HG03108 (cell line): ENCODE data around the gene TLX1.

ENCODE experiments used
- ATAC-seq: cut with Tn5 transposase; IDR thresholded peaks from one replicate; pipeline ENCODE4 v1.9.1; 2021; ENCODE audit warnings: moderate library complexity; ENCODE audit not compliant: unreplicated experiment

TLX1 gene

DNA sequence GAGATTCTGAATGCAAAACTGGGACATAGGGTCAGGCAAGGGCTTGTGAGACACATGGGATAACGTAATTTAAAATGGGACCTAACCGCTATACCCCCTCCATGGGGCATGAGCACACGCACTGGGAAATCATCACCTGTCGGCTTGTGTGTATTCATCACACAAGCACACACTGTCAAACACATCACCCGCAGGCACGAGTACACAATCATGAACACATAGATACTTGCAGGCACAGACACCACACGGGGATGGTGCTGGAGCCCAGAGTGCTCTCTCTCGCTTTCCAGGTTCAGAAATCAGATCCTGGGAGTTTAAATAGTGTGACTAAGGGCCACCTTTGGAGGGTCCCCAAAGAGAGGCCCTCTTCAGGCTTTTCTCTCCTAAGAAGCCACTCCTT is 19.6 kb upstream of the TLX1 start:
- no peak for ATAC-seq

DNA sequence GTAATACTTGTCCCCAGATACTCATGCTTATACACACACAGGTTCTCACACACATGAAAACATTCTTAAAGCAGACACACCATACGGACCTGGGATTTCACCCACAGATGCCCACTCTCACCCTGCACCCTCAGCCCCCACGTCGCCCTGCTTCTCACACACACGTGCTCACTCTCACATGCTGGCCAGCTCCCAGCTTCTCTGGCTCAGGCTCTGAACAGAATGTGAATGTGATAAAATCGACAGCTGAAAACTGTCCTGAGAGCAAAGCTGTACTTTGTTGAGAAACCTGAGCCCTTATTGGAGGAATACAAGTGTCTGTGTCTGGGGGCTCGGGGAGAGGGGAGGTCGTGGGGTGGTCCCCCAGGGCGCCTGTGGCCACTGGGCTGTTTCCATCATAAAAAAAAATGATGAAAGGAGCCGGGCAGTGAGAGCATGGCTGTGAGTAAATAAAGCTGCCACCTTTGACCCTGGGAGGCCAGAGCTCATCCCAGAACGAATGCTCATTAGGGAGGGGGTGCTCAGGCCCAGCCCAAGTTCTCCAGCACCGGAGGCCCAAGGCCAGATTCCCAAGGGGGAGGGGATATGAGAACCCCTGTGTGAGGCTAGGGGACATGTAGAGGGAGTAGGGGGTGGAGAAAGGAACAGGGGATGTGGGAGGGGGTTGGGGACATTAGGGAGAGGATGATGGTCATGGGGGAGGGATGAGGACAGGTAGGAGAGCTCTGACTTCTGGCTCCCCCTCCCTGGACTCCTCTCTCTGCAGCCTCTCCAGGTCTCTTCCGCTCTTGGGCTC is 18.1 kb upstream of the TLX1 start:
- no peak for ATAC-seq

DNA sequence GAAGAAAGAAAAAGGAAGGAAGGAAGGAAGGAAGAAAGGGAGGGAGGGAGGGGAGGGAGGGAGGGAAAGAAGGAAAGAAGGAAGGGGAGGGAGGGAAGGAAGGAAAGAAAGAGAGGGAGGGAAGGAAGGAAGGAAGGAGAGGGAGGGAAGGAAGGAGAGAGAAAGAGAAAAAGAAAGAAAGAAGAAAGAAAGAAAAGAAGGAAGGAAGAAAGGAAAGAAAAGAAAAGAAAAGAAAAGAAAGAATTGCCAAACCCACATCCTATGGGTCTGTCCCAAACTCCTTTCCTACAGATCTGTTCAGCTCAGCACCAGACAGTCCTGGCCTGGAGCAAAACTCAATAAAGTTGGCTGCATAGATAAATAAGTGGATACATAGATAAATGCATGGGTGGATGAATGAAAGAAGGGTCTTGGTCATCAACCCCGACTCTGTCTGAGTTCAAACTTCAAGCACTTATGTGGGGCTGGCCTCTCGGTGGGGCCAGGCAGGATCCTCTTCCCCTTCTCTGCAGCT is 17.2 kb upstream of the TLX1 start:
- no peak for ATAC-seq

- no peak for ATAC-seq
These were observed 16.5 kb upstream of the TLX1 start for GRCh38 chr10:101114646-101115045.

DNA sequence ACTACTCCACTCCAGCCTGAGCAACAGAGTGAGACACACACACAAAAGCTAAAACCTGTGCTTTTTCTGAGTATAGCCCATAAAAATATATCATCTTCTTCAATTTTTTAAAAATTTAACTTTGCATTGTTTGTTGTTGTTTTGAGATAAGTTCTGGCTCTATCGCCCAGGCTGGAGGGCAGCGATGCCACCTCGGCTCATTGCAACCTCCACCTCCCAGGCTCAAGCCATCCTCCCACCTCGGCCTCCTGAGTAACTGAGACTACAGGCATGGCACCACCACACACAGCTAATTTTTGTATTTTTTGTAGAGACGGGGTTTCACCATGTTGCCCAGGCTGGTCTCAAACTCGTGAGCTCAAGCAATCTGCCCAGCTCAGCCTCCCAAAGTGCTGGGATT is 14.3 kb upstream of the TLX1 start:
- ATAC-seq: no peak

- no peak for ATAC-seq
These were observed 13.1 kb upstream of the TLX1 start for GRCh38 chr10:101118031-101118430.

- no peak for ATAC-seq
These were observed 10.6 kb upstream of the TLX1 start for GRCh38 chr10:101120520-101120883.

- ATAC-seq: peak; percentile 56
These were observed 10.0 kb upstream of the TLX1 start for GRCh38 chr10:101120884-101121653.

GRCh38 chr10:101121654-101122031 is 9.5 kb upstream of the TLX1 start:
- no peak for ATAC-seq

DNA sequence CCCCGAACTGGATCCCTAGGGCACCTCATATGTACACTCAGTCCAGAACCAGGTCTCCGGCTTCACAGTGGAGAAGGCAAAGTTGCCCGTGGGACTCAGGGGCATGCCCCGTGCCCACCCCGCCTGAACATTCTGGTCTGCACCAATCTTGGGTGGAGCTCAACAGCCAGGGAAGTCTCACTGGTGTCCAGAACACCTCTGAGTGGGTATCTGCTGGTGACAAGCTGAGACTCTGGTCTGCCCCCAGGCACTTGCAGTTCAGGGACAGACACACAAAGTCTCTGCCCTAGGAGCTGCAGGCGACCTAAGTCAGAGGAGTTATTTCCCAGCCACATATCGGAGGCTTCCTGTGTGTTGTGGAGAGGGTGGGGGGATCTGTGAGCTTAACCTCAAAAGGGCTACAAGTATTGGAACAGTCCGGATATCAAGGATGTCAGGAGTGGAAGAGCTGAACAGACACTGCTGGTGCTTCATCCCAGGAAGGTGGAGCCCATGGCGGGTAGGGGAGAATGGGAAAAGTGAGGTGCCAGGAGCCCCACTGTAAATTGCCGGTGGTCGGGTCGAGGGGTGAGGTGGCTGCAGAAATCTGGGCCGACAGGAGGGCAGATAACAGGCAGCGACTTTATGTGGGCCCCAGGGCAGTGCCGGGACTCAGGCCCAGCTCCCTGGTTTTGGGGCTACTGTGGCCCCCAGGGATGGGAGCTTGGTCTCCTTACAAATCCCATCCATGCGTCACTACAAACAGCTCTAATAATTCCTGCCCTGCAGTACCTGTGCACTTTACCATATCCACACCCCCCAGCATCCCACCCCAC is 8.6 kb upstream of the TLX1 start:
- ATAC-seq: no peak

- no peak for ATAC-seq
These were observed 7.8 kb upstream of the TLX1 start for GRCh38 chr10:101123085-101123814.

- ATAC-seq: no peak
These were observed 7.1 kb upstream of the TLX1 start for GRCh38 chr10:101123815-101124617.

DNA sequence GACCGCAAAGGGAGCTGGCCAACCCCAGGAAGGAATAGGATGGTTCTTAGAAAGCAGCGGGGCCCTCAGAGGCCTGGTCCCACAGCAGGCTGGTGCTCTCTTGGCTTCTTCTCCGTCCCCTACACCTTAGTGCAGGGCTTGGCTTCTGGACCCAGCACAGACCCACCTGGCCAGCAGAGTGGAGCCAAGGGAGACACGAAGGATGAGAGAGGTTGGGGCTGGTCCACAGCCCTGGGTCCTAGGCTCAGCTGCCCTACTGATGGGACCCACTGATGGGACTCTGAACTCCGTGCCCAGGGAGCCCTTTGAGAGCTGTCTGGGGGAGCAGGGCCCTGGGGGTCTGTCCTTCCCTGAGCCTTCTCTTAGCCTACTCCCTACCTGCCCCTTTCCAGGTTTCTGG is 6.2 kb upstream of the TLX1 start:
- ATAC-seq: no peak

- no peak for ATAC-seq
These were observed 4.1 kb upstream of the TLX1 start for GRCh38 chr10:101126684-101127628.

DNA sequence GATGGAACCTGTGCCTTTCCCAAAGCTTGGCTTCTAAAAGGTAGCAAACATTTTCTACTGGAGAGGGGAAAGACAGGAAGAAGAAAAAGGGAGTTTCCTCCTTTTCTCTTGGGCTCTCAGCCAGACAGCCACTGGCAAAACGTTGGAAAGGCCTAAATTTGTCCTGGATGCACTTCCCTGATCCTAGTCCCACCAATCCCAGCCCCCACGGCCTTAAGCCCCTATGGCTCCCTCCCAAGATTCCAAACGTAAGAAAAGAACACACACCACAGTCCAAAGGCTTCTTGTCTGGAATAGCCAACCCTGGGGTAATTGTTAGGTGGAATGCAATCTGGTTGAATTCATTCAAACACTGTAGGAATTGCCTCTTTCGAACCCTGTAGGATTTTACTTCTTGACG is 959 bp upstream of the TLX1 start:
- no peak for ATAC-seq

GRCh38 chr10:101131962-101132635 is 999 bp downstream of the TLX1 start:
- ATAC-seq: no peak

- no peak for ATAC-seq
These were observed 1.8 kb downstream of the TLX1 start for GRCh38 chr10:101132636-101133473.
